Suprapubic skin (tissue), 3 donors: Measurements from ENCODE around the gene FLNB.

Source experiments
- CTCF ChIP-seq, 2 donors: fragments of 200-600 bp in 1 of 2; fragments of 450-650 bp in 1 of 2; sonication (generic) in 1 of 2; IDR thresholded peaks; one replicate each; pipeline ENCODE4 v1.5.1; 2016 to 2019; ENCODE audit warnings: antibody characterized with exemption in 2 of 2, mild to moderate bottlenecking in 1 of 2, moderate library complexity in 1 of 2
- EP300 ChIP-seq: sonication (generic); formaldehyde crosslinking; IDR thresholded peaks from one replicate; pipeline ENCODE4 v1.6.1; 2017; ENCODE audit warnings: antibody characterized with exemption

- TF ChIP-seq CTCF (IDR thresholded peaks at IDR 0.05) (no peak), EP300 (no peak)
Observed at GRCh38 chr3:58183221-58183620, 175.0 kb downstream of the FLNB start.
